C4-2B (cell line): ENCODE data around the gene ADORA2A.

Experiments
- CTCF ChIP-seq: fragments of 450-650 bp; conservative IDR thresholded peaks from 2 replicates; pipeline ENCODE4 v1.5.1; 2017; ENCODE audit warnings: mild to moderate bottlenecking
- ZFX ChIP-seq: fragments of 450-650 bp; IDR thresholded peaks from 2 replicates; pipeline ENCODE4 v1.6.1; 2017

GRCh38 chr22:24390576-24390975 is 36.8 kb upstream of the ADORA2A start:
- TF ChIP-seq CTCF = no peak
- TF ChIP-seq ZFX = no peak
